Renal cortex interstitium (tissue), 11 donors: Measurements from ENCODE around the gene APEX1. TPM values are rescaled to one million over a fixed set of nuclear protein-coding genes. Genes with fewer than 3 reads are reported as not detected.
"Not testable (repeated sequence)": the region's sequence is repeated elsewhere in the genome, so short reads cannot be mapped to it uniquely, and the experiment has no call there.

Experiments
- DNase-seq, 11 donors: peaks; one replicate each; pipeline ENCODE4 v3.0.0-alpha.2; 2013; ENCODE audit warnings: low read depth in 9 of 11, low spot score in 4 of 11; ENCODE audit errors: extremely low read depth in 1 of 11
- polyA plus RNA-seq, 3 donors: library from polyadenylated mRNA; unstranded; fragments of 120-200 nt; gene quantifications; one replicate each; pipeline ENCODE4 v1.2.1, GENCODE V29; 2013; ENCODE audit not compliant: insufficient read length in 3 of 3

APEX1 gene
- polyA plus RNA-seq, 3 donors = 292 to 331 (median 308) TPM

GRCh38 chr14:20489093-20489994 lies 34.3 kb downstream of the APEX1 start:
- peak in 2 of 11 donors; percentile 20 to 31 for DNase-seq

- DNase-seq = no peak
These were observed 35.5 kb downstream of the APEX1 start for GRCh38 chr14:20490563-20490962.

GRCh38 chr14:20492486-20492885 lies 37.5 kb downstream of the APEX1 start:
- DNase-seq = no peak

- DNase-seq = no peak
These were observed 38.6 kb downstream of the APEX1 start for GRCh38 chr14:20493634-20494033.

GRCh38 chr14:20494935-20495766 lies 40.1 kb downstream of the APEX1 start:
- no peak for DNase-seq

DNA sequence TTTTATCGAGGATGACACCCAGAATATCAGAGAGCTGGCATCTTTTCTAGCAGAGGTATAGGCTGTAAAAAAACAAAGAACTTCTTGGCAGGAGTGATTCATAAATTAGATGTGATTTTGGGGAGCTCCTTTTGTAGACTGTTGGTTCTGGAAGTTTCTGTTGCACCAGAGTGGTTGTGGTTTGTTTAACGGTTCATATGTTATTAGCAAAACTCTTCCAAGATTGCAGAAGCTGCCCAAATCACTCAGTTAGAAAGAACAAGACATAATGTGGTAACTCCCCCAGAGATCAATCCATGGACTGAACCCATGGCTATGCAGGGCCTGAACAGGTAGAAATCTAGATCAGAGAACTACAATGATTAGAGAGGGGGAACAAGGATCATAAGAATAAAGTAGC lies 43.6 kb downstream of the APEX1 start:
- DNase-seq = no peak

- DNase-seq = no peak
These were observed 44.1 kb downstream of the APEX1 start for GRCh38 chr14:20499108-20499507.

DNA sequence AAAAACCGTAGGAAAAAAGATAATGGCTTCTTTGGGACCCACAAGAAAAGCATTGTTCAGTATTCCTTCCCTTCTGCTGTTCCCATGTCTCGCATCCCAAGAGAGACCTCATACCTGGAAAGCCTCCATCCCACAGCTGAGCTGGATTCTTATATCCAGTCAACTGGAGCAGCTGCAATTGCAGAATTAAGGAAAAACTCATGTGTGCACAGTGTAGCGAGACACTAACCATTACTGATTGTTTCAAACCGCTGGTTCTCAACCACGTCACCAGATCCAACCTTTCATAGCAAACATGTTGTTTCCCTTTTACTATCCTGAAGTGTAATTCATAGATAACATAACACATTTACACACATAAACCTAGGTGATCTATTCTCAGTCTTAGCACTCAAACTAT lies 44.9 kb downstream of the APEX1 start:
- no peak for DNase-seq

DNA sequence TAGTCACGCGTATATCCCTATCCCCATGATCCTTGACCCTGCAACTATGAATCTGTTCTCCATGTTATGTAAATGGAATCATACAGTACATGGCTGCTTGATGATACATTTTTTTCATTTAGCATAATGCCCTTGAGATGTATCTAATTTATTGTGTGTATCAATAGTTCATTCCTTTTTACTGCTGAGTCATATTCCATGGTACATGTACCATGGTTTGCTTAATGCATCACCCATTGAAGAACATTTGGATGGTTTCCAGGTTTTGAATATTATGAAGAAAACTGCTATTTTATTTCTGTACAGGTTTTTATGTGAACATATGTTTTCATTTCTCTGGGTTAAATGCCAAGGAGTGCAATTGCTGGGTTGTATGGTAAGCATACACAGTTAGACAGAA lies 46.3 kb downstream of the APEX1 start:
- no peak for DNase-seq

GRCh38 chr14:20503898-20504297 lies 48.9 kb downstream of the APEX1 start:
- DNase-seq = peak in 2 of 11 donors; percentile 6 to 23

GRCh38 chr14:20506276-20506675 lies 51.2 kb downstream of the APEX1 start:
- DNase-seq = not testable (repeated sequence)

GRCh38 chr14:20506752-20507151 lies 51.7 kb downstream of the APEX1 start:
- DNase-seq = not testable (repeated sequence)

Other genes with a start within 250 kb of the APEX1 start
- not detected for gene OR11H6, start 231.5 kb upstream of the APEX1 start, polyA plus RNA-seq
- gene OR11H7, start 226.2 kb upstream of the APEX1 start, polyA plus RNA-seq = under 1 TPM; 0.26 to 0.60 (median 0.26) TPM
- gene OR11H4, start 215.9 kb upstream of the APEX1 start, polyA plus RNA-seq = under 1 TPM in 1 of 3 donors, not detected in 2; 0.14 TPM
- gene TTC5, start 149.3 kb upstream of the APEX1 start, polyA plus RNA-seq = 10 to 100 TPM; 24.9 to 31.0 (median 29.6) TPM
- gene CCNB1IP1, start 121.9 kb upstream of the APEX1 start, polyA plus RNA-seq = 100 to 1,000 TPM; 108 to 130 (median 120) TPM
- gene PARP2, start 111.6 kb upstream of the APEX1 start, polyA plus RNA-seq = 10 to 100 TPM; 51.1 to 62.7 (median 60.3) TPM
- 10 to 100 TPM; 19.0 to 20.7 (median 19.0) TPM for gene TEP1, start 41.7 kb upstream of the APEX1 start, polyA plus RNA-seq
- under 1 TPM; 0.23 to 0.53 (median 0.47) TPM for gene KLHL33, start 19.1 kb upstream of the APEX1 start, polyA plus RNA-seq
- gene OSGEP, start 414 bp upstream of the APEX1 start, polyA plus RNA-seq = 10 to 100 TPM; 53.7 to 88.7 (median 54.9) TPM
- 10 to 100 TPM; 35.0 to 40.4 (median 36.9) TPM for gene PIP4P1, start 6.2 kb downstream of the APEX1 start, polyA plus RNA-seq
- gene PNP, start 14.2 kb downstream of the APEX1 start, polyA plus RNA-seq = 100 to 1,000 TPM in 1 of 3 donors, 10 to 100 TPM in 2; 64.0 to 144 (median 82.3) TPM
- under 1 TPM in 2 of 3 donors, not detected in 1; 0.14 TPM for gene RNASE10, start 50.3 kb downstream of the APEX1 start, polyA plus RNA-seq
- not detected for gene RNASE9, start 105.8 kb downstream of the APEX1 start, polyA plus RNA-seq
- gene RNASE11, start 132.8 kb downstream of the APEX1 start, polyA plus RNA-seq = not detected
- not detected for gene RNASE12, start 136.2 kb downstream of the APEX1 start, polyA plus RNA-seq
- not detected for gene OR6S1, start 186.5 kb downstream of the APEX1 start, polyA plus RNA-seq
- 1 to 10 TPM; 1.5 to 2.4 (median 1.8) TPM for gene RNASE4, start 229.3 kb downstream of the APEX1 start, polyA plus RNA-seq
- 1 to 10 TPM; 2.5 to 6.7 (median 3.3) TPM for gene ANG, start 233.5 kb downstream of the APEX1 start, polyA plus RNA-seq